ENCODE measurements around the gene KCTD5. TPM values are rescaled to one million over a fixed set of nuclear protein-coding genes. Genes with fewer than 3 reads are reported as not detected.

The KCTD5 gene
- total RNA-seq, 2 donors from 2014 or later: 27.8 to 46.9 TPM

- ATAC-seq (no peak), DNase-seq (ENCODE audit: low spot score in 2 of 2) (no peak)
- no peak overlapping the region for H3K27ac Mint-ChIP-seq
- H3K9me3 Mint-ChIP-seq: no peaks in the 10 kb centered on the region
- peaks cover 0 to 11% of the 10 kb centered on the region in 2 donors for H3K36me3 Mint-ChIP-seq
Measured at GRCh38 chr16:2745116-2745890, 63.0 kb downstream of the KCTD5 start.

GRCh38 chr16:2745961-2746360, 63.6 kb downstream of the KCTD5 start:
- H3K27ac Mint-ChIP-seq: no peak overlapping the region
- DNase-seq (ENCODE audit: low spot score in 2 of 2): no peak
- H3K36me3 Mint-ChIP-seq: peaks cover under 1 to 15% of the 10 kb centered on the region in 2 donors
- no peaks in the 10 kb centered on the region for H3K9me3 Mint-ChIP-seq
- ATAC-seq: no peak

DNA sequence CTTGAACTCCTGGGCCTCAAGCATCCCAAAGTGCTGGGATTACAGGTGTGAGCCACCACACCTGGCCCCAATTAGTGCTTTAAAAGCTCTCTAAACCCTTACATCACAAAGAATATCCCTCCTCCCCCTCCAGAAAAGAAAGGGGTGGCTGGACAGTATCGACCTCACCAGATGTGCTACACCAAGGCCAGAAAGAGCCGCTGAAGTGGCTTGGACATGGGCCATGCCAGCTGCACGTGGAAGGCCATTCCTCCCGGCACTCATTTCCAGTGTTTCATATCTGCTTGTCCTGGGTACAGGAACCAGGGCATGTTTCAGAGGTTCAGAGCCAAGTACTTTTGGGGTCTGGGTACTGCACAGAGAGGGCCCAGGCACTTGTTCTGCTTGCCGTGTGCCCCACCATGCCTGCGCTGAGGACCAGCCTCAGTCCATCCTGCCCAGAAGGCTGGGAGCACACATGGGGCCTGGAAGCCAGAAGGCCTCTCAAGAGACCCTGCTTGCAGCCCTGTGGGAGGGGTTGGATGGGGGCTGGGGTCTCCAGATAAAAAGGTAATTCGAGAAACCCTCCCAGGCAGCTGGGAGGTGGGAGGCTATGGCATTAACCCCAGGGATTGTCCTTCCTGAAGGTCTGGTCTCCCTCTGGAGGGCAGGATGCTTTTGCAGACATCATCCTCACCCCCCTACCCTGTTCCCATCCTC, 66.6 kb downstream of the KCTD5 start:
- Mint-ChIP-seq H3K36me3 (peaks cover 16 to 23% of the 10 kb centered on the region in 2 donors), H3K9me3 (no peaks in the 10 kb centered on the region), H3K27ac (peak overlapping the region in 1 of 2 donors; percentile 65)
- ATAC-seq (no peak), DNase-seq (ENCODE audit: low spot score in 2 of 2) (no peak)

DNA sequence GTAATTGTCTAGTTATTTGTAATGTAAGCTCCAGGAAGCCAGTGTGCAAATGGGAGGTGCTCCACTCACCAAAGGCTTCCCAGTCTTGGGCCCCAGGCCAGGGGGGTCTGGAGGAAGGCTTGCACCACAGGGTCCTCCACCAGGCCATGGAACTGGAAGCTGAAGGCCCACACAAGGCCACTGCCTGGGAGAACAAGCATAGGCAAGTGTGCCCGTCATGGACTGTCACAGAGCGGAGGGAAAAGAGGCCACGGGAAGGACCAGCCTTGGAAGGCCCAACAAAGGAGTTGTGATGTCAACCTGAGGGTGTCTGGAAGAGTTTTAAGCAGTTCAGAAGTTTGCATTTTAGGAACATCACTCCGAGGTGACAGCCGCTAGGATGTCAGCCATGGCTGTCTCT, 67.2 kb downstream of the KCTD5 start:
- DNase-seq (ENCODE audit: low spot score in 2 of 2): no peak
- H3K9me3 Mint-ChIP-seq: no peaks in the 10 kb centered on the region
- peaks cover 21 to 29% of the 10 kb centered on the region in 2 donors for H3K36me3 Mint-ChIP-seq
- H3K27ac Mint-ChIP-seq: peak overlapping the region in 1 of 2 donors; percentile 65
- ATAC-seq: no peak

DNA sequence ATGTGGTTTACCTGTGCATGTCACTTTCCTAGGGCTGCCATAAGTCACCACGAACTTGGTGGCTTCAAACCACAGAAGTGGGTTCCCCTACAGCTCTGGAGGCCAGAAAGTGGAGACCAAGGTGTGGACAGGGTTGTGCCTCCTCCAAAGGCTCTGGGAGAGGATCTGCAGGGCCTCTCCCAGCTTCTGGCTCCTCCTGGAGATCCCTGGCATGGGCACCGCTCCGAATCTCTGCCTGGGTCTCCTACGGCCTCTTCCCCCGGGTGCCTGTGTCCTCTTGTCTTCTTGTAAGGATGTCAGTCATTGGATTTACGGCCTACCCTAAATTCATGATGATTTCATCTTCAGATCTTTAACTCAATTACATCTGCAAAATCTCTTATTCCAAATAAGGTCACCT, 67.6 kb downstream of the KCTD5 start:
- no peak for ATAC-seq
- peaks cover 26 to 33% of the 10 kb centered on the region in 2 donors for H3K36me3 Mint-ChIP-seq
- H3K9me3 Mint-ChIP-seq: no peaks in the 10 kb centered on the region
- DNase-seq (ENCODE audit: low spot score in 2 of 2): no peak
- H3K27ac Mint-ChIP-seq: peak overlapping the region in 1 of 2 donors; percentile 92

DNA sequence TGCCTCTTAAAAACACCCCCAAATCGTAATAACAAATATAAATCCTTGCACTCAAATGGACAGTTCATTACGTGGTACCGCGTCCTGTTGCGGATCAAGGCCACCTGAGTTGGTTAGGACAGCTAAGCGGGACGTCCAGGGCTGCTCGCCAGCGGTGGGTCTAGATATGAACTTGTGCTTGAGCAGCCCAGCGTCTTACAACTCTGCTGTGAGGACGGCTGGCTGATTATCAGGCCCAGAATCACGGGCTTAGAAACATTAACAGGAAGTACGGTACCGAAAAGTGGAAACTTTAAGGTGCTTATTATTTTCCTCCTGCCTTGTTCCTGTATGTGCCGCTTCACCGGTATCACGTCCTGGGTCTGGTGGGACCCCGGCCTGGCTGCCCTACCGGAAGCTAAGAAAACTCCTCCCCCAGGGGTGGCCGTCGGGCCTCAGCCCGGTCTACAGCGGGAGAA, 69.3 kb downstream of the KCTD5 start:
- DNase-seq (ENCODE audit: low spot score in 2 of 2) (no peak), ATAC-seq (peak; percentile 40)
- Mint-ChIP-seq H3K9me3 (no peaks in the 10 kb centered on the region), H3K36me3 (peaks cover 39 to 44% of the 10 kb centered on the region in 2 donors), H3K27ac (peak overlapping the region; percentile 92)

DNA sequence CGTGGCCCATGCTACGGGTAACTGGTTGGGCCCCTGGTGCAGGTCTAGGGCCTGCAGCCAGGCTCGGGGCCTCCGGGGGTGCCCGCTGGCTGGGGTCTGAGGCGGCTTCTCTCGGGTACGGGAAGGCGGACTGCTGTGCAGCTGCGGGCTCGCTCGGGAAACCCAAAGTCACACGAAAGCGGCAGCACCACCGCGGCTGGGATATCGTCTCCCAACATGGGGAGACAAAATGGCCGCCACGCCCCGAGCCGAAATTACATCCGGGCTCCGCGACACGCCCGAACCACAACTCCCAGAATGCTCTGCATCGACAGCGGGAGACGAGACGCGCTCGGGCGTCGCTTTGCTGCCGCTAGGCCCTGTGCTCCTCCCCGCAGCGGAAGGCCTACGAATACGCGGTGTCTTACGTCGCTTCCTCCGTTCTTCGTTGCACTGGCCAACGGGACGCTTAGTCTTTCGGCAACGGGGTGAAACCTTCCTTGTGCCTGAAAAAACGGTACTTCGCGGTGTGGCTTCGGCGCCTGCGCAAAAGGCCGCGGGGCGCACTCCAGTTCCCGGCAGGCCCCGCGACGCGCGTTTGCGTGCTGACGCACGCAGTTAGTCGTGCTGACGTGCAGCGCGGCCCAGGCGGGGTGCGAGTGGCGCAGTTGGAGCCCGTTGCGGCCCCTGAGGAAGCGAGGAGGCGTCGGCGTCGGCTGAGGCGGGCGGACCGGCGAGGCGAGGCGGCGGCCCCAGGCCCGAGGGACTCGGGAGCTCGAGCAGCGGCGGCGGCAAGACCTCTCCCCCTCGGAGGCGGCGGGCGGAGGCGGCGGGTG, 69.9 kb downstream of the KCTD5 start, which contains the start of gene SRRM2:
Gene SRRM2 (plus strand): TSS at position 604 of the 815 bp plus-strand sequence. CDS start 3,727 bp downstream, outside the sequence.
- H3K36me3 Mint-ChIP-seq: peaks cover 44 to 50% of the 10 kb centered on the region in 2 donors
- ATAC-seq: peak; percentile 90 to 94
- peak within 1 kb of the TSS; percentile 92 for H3K27ac Mint-ChIP-seq
- H3K9me3 Mint-ChIP-seq: no peaks in the 10 kb centered on the region
- peak; percentile 90 to 98 for DNase-seq (ENCODE audit: low spot score in 2 of 2)

GRCh38 chr16:2752850-2753732, 70.8 kb downstream of the KCTD5 start:
- no peak for DNase-seq (ENCODE audit: low spot score in 2 of 2)
- no peaks in the 10 kb centered on the region for H3K9me3 Mint-ChIP-seq
- H3K27ac Mint-ChIP-seq: peak overlapping the region; percentile 85 to 92
- H3K36me3 Mint-ChIP-seq: peaks cover 51 to 58% of the 10 kb centered on the region in 2 donors
- ATAC-seq: peak; percentile 46 to 55

- Mint-ChIP-seq H3K9me3 (no peaks in the 10 kb centered on the region), H3K27ac (peak overlapping the region; percentile 85 to 92), H3K36me3 (peaks cover 54 to 64% of the 10 kb centered on the region in 2 donors)
- DNase-seq (ENCODE audit: low spot score in 2 of 2): no peak
- ATAC-seq: no peak
Measured at GRCh38 chr16:2753733-2754020, 71.4 kb downstream of the KCTD5 start.

DNA sequence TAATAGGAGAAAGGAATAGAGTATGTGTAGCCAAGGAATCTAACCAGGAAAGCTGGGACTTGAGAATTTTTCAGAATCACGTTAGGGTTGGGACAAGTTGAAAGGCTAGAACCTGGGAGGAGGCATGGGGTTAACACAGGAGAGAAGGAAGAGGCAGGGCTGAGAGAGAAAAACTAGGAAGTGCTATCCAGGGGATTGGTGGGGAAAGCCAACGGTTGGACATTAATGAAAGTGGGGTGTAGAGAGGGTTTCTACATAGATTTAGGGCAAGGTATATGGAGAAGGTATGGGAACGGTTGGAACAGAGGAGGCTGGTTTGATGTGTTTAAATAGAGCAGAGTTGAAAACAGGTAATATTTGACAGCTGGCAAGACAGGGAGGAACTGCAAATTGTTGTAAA, 72.8 kb downstream of the KCTD5 start:
- ATAC-seq: no peak
- no peak for DNase-seq (ENCODE audit: low spot score in 2 of 2)
- H3K36me3 Mint-ChIP-seq: peaks cover 66 to 70% of the 10 kb centered on the region in 2 donors
- no peaks in the 10 kb centered on the region for H3K9me3 Mint-ChIP-seq
- peak overlapping the region; percentile 30 to 92 for H3K27ac Mint-ChIP-seq

GRCh38 chr16:2756288-2757015, 74.1 kb downstream of the KCTD5 start:
- Mint-ChIP-seq H3K9me3 (no peaks in the 10 kb centered on the region), H3K36me3 (peaks cover 71 to 77% of the 10 kb centered on the region in 2 donors), H3K27ac (peak overlapping the region; percentile 90 to 92)
- DNase-seq (ENCODE audit: low spot score in 2 of 2) (no peak), ATAC-seq (no peak)

- Mint-ChIP-seq H3K27ac (peak overlapping the region; percentile 91 to 92), H3K36me3 (peaks cover 76 to 86% of the 10 kb centered on the region in 2 donors), H3K9me3 (no peaks in the 10 kb centered on the region)
- DNase-seq (ENCODE audit: low spot score in 2 of 2): no peak
- ATAC-seq: no peak
Measured at GRCh38 chr16:2757344-2757743, 75.0 kb downstream of the KCTD5 start.

All from activated naive CD4-positive, alpha-beta T cell treated with anti-CD3 and anti-CD28 coated beads, Interleukin-2, amount 50 U/mL, for 72 hours (primary cell).